WTC11 (cell line): ENCODE data around the gene TFF2. TPM values are rescaled to one million over a fixed set of nuclear protein-coding genes. Genes with fewer than 3 reads are reported as not detected.

ENCODE experiments used
- ATAC-seq: fragments of 200-7000 bp; cut with Tn5 transposase; 2 replicates; pipeline ENCODE4 v1.10.0; 2021; ENCODE audit warnings: mild to moderate bottlenecking, moderate library complexity
- CTCF ChIA-PET: fragments of 300-600 bp; sonication (Branson Sonifier 250); formaldehyde crosslinking; loops from one replicate; lab custom pipeline; 2021; ENCODE audit warnings: antibody characterized with exemption; lab: Charles Lee
- POLR2A ChIA-PET: fragments of 350-600 bp; sonication (Branson Sonifier 250); formaldehyde crosslinking; loops from one replicate; lab custom pipeline; 2021; ENCODE audit warnings: antibody characterized with exemption; lab: Charles Lee
- DNase-seq: peaks from one replicate; pipeline ENCODE4 v3.0.0; 2021; ENCODE audit warnings: low spot score
- H3K27ac Mint-ChIP-seq: 2 replicates; pipeline ENCODE4 v1.8.0; 2021; ENCODE audit warnings: mixed read lengths
- H3K27me3 Mint-ChIP-seq: 2 replicates; pipeline ENCODE4 v1.8.0; 2021; ENCODE audit warnings: low read depth, mild to moderate bottlenecking, moderate library complexity, mixed read lengths
- H3K36me3 Mint-ChIP-seq: 2 replicates; pipeline ENCODE4 v1.8.0; 2021; ENCODE audit warnings: mixed read lengths
- H3K4me1 Mint-ChIP-seq: 2 replicates; pipeline ENCODE4 v1.8.0; 2022; ENCODE audit warnings: mixed read lengths
- H3K4me3 Mint-ChIP-seq: 2 replicates; pipeline ENCODE4 v1.8.0; 2021; ENCODE audit warnings: mild to moderate bottlenecking, moderate library complexity, mixed read lengths
- H3K9me3 Mint-ChIP-seq: 2 replicates; pipeline ENCODE4 v1.8.0; 2021; ENCODE audit warnings: mixed read lengths
- ATF1 ChIP-seq: sonication (generic); formaldehyde crosslinking; IDR thresholded peaks from 2 replicates; pipeline ENCODE4 v1.8.1; 2023; ENCODE audit warnings: mild to moderate bottlenecking, moderate library complexity, missing genetic modification reagents
- FOXJ3 ChIP-seq: sonication (generic); formaldehyde crosslinking; IDR thresholded peaks from 2 replicates; pipeline ENCODE4 v1.9.0; 2021; ENCODE audit warnings: missing genetic modification reagents, mild to moderate bottlenecking, borderline replicate concordance
- FOXK1 ChIP-seq: sonication (generic); formaldehyde crosslinking; IDR thresholded peaks from 2 replicates; pipeline ENCODE4 v1.8.0; 2022; ENCODE audit warnings: mild to moderate bottlenecking, moderate library complexity, missing genetic modification reagents
- GTF2I ChIP-seq: fragments of 250-450 bp; sonication (Bioruptor Pico); conservative IDR thresholded peaks from 2 replicates; pipeline ENCODE4 v1.4.0; 2021; ENCODE audit warnings: mild to moderate bottlenecking
- KAT7 ChIP-seq: sonication (generic); formaldehyde crosslinking; IDR thresholded peaks from 2 replicates; pipeline ENCODE4 v1.8.1; 2023; ENCODE audit warnings: missing genetic modification reagents, mild to moderate bottlenecking, borderline replicate concordance
- MXD4 ChIP-seq: fragments of 250-450 bp; sonication (Bioruptor Pico); IDR thresholded peaks from 2 replicates; pipeline ENCODE4 v1.8.0; 2021; ENCODE audit warnings: mild to moderate bottlenecking, moderate library complexity, borderline replicate concordance
- OVOL2 ChIP-seq: fragments of 250-450 bp; sonication (Bioruptor Pico); IDR thresholded peaks from 2 replicates; pipeline ENCODE4 v1.9.0; 2021; ENCODE audit warnings: mild to moderate bottlenecking, borderline replicate concordance
- TCF7 ChIP-seq: sonication (generic); formaldehyde crosslinking; IDR thresholded peaks from 2 replicates; pipeline ENCODE4 v1.8.0; 2022; ENCODE audit warnings: mild to moderate bottlenecking, low read depth, missing genetic modification reagents, moderate library complexity
- TEAD4 ChIP-seq: sonication (generic); formaldehyde crosslinking; IDR thresholded peaks from 2 replicates; pipeline ENCODE4 v1.8.0; 2022; ENCODE audit warnings: mild to moderate bottlenecking, missing genetic modification reagents
- TP53 ChIP-seq: sonication (generic); formaldehyde crosslinking; IDR thresholded peaks from 2 replicates; pipeline ENCODE4 v1.8.1; 2023; ENCODE audit warnings: mild to moderate bottlenecking, missing genetic modification reagents
- ZBTB21 ChIP-seq: sonication (generic); formaldehyde crosslinking; IDR thresholded peaks from 2 replicates; pipeline ENCODE4 v1.8.1; 2023; ENCODE audit warnings: mild to moderate bottlenecking, missing genetic modification reagents, borderline replicate concordance
- ZNF121 ChIP-seq: sonication (generic); formaldehyde crosslinking; IDR thresholded peaks from 2 replicates; pipeline ENCODE4 v1.8.0; 2023; ENCODE audit warnings: missing genetic modification reagents
- ZNF219 ChIP-seq: sonication (generic); formaldehyde crosslinking; IDR thresholded peaks from 2 replicates; pipeline ENCODE4 v1.8.0; 2023; ENCODE audit warnings: missing genetic modification reagents, mild to moderate bottlenecking, borderline replicate concordance
- ZNF396 ChIP-seq: fragments of 250-450 bp; sonication (Bioruptor Pico); IDR thresholded peaks from 2 replicates; pipeline ENCODE4 v1.8.0; 2021; ENCODE audit warnings: mild to moderate bottlenecking, moderate library complexity, borderline replicate concordance
- ZNF416 ChIP-seq: fragments of 250-450 bp; sonication (Bioruptor Pico); IDR thresholded peaks from 2 replicates; pipeline ENCODE4 v1.9.0; 2021; ENCODE audit warnings: mild to moderate bottlenecking, inconsistent platforms
- total RNA-seq: library from RNA; stranded (reverse); gene quantifications from 3 replicates; pipeline ENCODE4 v1.2.3, GENCODE V29; 2021
- TF ChIP-seq, protein P1 (sequence below): fragments of 250-450 bp; sonication (Bioruptor Pico); IDR thresholded peaks from 2 replicates; pipeline ENCODE4 v1.9.0; 2021; ENCODE audit warnings: mild to moderate bottlenecking
- TF ChIP-seq, protein P2 (sequence below): fragments of 250-450 bp; sonication (Bioruptor Pico); IDR thresholded peaks from 2 replicates; pipeline ENCODE4 v1.9.0; 2021; ENCODE audit warnings: mild to moderate bottlenecking, borderline replicate concordance
- TF ChIP-seq, protein P3 (sequence below): sonication (generic); formaldehyde crosslinking; IDR thresholded peaks from 2 replicates; pipeline ENCODE4 v1.8.1; 2022; ENCODE audit warnings: low read depth, mild to moderate bottlenecking, moderate library complexity, missing genetic modification reagents, borderline replicate concordance
- TF ChIP-seq, protein P4 (sequence below): fragments of 250-450 bp; sonication (Bioruptor Pico); IDR thresholded peaks from 2 replicates; pipeline ENCODE4 v1.8.0; 2021; ENCODE audit warnings: mild to moderate bottlenecking
- TF ChIP-seq, protein P5 (sequence below): sonication (generic); formaldehyde crosslinking; IDR thresholded peaks from 2 replicates; pipeline ENCODE4 v1.8.0; 2023; ENCODE audit warnings: mild to moderate bottlenecking, missing genetic modification reagents

Gene TFF2
- total RNA-seq, 1 experiment from 2014 or later = 0.33 TPM

DNA sequence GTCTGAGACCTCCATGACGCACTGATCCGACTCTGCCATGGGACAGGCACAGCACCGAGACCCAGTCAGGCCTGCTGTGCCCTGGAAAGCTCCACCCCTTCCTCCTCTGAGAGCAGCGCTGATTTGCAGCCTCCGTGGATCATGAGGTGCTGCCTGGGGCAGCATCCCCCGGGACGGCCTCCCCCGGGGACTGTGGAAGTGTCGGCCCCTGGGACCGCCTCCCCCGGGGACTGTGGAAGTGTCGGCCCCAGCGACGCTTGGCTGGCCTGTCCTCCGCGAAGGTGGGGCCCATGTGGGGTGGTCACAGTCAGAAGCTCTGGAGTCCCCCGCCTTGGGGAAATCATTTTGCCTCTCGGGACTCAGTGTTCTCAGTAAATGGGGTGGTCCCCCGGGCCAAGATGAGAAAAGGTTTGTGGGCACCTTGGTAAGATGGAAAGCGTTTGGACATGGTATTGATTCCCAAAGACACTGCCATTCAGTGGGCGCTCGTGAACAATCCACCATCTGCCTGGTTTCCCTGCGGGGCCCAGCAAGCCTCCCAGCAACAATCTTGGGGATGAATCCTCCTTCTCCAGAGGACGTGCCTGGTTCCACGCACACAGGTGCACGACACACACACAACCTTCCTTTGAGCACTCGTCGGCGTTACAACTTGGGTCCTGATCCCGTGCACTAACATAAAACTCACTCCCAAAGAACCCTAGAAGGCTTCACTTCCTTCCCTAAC lies 3.0 kb downstream of the TFF2 start (continued):
- TF ChIP-seq, protein P1, sequence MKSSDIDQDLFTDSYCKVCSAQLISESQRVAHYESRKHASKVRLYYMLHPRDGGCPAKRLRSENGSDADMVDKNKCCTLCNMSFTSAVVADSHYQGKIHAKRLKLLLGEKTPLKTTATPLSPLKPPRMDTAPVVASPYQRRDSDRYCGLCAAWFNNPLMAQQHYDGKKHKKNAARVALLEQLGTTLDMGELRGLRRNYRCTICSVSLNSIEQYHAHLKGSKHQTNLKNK (CRISPR knock-in tag) = no peak
- no peak for TF ChIP-seq TP53
- TF ChIP-seq GTF2I (CRISPR knock-in tag) = no peak
- TF ChIP-seq ATF1 (CRISPR knock-in tag) = no peak
- no peak for TF ChIP-seq FOXK1 (CRISPR knock-in tag)
- TF ChIP-seq, protein P2, sequence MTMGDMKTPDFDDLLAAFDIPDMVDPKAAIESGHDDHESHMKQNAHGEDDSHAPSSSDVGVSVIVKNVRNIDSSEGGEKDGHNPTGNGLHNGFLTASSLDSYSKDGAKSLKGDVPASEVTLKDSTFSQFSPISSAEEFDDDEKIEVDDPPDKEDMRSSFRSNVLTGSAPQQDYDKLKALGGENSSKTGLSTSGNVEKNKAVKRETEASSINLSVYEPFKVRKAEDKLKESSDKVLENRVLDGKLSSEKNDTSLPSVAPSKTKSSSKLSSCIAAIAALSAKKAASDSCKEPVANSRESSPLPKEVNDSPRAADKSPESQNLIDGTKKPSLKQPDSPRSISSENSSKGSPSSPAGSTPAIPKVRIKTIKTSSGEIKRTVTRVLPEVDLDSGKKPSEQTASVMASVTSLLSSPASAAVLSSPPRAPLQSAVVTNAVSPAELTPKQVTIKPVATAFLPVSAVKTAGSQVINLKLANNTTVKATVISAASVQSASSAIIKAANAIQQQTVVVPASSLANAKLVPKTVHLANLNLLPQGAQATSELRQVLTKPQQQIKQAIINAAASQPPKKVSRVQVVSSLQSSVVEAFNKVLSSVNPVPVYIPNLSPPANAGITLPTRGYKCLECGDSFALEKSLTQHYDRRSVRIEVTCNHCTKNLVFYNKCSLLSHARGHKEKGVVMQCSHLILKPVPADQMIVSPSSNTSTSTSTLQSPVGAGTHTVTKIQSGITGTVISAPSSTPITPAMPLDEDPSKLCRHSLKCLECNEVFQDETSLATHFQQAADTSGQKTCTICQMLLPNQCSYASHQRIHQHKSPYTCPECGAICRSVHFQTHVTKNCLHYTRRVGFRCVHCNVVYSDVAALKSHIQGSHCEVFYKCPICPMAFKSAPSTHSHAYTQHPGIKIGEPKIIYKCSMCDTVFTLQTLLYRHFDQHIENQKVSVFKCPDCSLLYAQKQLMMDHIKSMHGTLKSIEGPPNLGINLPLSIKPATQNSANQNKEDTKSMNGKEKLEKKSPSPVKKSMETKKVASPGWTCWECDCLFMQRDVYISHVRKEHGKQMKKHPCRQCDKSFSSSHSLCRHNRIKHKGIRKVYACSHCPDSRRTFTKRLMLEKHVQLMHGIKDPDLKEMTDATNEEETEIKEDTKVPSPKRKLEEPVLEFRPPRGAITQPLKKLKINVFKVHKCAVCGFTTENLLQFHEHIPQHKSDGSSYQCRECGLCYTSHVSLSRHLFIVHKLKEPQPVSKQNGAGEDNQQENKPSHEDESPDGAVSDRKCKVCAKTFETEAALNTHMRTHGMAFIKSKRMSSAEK (CRISPR knock-in tag) = no peak
- TF ChIP-seq ZNF219 (CRISPR knock-in tag) = no peak

DNA sequence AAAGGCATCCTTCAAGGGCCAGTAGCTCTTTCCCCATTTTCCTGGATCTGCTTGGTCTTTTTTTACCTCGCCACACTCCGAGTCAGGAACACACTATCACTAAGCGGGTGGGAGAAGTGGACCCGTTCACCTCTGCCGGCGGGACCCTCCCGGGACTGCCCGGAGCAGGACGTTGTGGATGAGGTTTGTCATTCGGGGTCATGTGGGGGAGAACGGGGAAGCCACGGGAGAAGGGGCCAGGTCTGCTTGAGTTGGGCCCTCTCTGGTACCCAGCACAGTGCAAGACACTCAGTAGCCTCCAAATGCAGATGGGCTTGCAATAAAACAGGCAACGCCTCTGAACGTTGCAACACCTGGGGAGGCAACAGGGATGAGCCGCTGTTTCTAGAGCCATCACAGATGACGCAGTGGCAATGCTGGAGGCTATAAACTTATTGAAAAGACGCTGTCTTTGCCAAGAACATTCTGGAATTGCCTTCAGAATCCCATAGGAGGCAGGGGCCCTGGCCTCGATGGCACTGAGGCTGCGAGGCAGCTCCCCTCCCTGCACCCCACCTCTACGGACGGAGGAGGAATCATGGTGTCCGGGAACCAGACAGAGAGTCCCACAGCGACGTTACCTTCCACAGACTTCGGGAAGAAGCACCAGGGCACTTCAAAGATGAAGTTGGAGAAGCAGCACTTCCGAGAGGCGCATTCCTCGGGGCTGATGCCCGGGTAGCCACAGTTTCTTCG lies 3.8 kb downstream of the TFF2 start:
- POLR2A ChIA-PET = no interaction called here
- Mint-ChIP-seq H3K27me3 (no peaks in the 10 kb centered on the region), H3K36me3 (no peaks in the 10 kb centered on the region), H3K9me3 (no peaks in the 10 kb centered on the region), H3K4me3 (no peak overlapping the region), H3K4me1 (peaks cover 3% of the 10 kb centered on the region), H3K27ac (no peak overlapping the region)
- ATAC-seq = no peak
- no peak for DNase-seq
- CTCF ChIA-PET = interaction anchor here (0.7 to 0.8 kb wide), 2 partner anchors 37 to 501 kb away, joined by 3 read pairs; no protein-coding TSS in a partner anchor
- no peak for TF ChIP-seq KAT7 (CRISPR knock-in tag)
- no peak for TF ChIP-seq FOXJ3 (CRISPR knock-in tag)
- TF ChIP-seq, protein P3, sequence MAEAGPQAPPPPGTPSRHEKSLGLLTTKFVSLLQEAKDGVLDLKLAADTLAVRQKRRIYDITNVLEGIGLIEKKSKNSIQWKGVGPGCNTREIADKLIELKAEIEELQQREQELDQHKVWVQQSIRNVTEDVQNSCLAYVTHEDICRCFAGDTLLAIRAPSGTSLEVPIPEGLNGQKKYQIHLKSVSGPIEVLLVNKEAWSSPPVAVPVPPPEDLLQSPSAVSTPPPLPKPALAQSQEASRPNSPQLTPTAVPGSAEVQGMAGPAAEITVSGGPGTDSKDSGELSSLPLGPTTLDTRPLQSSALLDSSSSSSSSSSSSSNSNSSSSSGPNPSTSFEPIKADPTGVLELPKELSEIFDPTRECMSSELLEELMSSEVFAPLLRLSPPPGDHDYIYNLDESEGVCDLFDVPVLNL (CRISPR knock-in tag) = no peak
- no peak for TF ChIP-seq ZNF416 (CRISPR knock-in tag)
- TF ChIP-seq TEAD4 (CRISPR knock-in tag) = no peak
- TF ChIP-seq MXD4 (CRISPR knock-in tag) = no peak
- no peak for TF ChIP-seq ZNF396 (CRISPR knock-in tag)
- TF ChIP-seq, protein P4, sequence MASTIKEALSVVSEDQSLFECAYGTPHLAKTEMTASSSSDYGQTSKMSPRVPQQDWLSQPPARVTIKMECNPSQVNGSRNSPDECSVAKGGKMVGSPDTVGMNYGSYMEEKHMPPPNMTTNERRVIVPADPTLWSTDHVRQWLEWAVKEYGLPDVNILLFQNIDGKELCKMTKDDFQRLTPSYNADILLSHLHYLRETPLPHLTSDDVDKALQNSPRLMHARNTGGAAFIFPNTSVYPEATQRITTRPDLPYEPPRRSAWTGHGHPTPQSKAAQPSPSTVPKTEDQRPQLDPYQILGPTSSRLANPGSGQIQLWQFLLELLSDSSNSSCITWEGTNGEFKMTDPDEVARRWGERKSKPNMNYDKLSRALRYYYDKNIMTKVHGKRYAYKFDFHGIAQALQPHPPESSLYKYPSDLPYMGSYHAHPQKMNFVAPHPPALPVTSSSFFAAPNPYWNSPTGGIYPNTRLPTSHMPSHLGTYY (CRISPR knock-in tag) = no peak
- TF ChIP-seq TCF7 = no peak
- TF ChIP-seq ZBTB21 (CRISPR knock-in tag) = no peak
- TF ChIP-seq, protein P5, sequence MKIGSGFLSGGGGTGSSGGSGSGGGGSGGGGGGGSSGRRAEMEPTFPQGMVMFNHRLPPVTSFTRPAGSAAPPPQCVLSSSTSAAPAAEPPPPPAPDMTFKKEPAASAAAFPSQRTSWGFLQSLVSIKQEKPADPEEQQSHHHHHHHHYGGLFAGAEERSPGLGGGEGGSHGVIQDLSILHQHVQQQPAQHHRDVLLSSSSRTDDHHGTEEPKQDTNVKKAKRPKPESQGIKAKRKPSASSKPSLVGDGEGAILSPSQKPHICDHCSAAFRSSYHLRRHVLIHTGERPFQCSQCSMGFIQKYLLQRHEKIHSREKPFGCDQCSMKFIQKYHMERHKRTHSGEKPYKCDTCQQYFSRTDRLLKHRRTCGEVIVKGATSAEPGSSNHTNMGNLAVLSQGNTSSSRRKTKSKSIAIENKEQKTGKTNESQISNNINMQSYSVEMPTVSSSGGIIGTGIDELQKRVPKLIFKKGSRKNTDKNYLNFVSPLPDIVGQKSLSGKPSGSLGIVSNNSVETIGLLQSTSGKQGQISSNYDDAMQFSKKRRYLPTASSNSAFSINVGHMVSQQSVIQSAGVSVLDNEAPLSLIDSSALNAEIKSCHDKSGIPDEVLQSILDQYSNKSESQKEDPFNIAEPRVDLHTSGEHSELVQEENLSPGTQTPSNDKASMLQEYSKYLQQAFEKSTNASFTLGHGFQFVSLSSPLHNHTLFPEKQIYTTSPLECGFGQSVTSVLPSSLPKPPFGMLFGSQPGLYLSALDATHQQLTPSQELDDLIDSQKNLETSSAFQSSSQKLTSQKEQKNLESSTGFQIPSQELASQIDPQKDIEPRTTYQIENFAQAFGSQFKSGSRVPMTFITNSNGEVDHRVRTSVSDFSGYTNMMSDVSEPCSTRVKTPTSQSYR = no peak
- no peak for TF ChIP-seq TP53
- TF ChIP-seq ZNF121 (CRISPR knock-in tag) = no peak
- TF ChIP-seq OVOL2 (CRISPR knock-in tag) = no peak
